Stimulated activated CD8-positive, alpha-beta memory T cell treated with anti-CD3 and anti-CD28 coated beads, Interleukin-7, amount 100 ng/mL, for 4 hours (primary cell): ENCODE data around the gene ATP6V1C2.
"Not testable (repeated sequence)": the region's sequence is repeated elsewhere in the genome, so short reads cannot be mapped to it uniquely, and the experiment has no call there.

ENCODE experiments used
- DNase-seq, 2 donors: peaks; one replicate each; pipeline ENCODE4 v3.0.0-alpha.2; 2020; ENCODE audit warnings: low read depth in 2 of 2

ATP6V1C2 gene

DNA sequence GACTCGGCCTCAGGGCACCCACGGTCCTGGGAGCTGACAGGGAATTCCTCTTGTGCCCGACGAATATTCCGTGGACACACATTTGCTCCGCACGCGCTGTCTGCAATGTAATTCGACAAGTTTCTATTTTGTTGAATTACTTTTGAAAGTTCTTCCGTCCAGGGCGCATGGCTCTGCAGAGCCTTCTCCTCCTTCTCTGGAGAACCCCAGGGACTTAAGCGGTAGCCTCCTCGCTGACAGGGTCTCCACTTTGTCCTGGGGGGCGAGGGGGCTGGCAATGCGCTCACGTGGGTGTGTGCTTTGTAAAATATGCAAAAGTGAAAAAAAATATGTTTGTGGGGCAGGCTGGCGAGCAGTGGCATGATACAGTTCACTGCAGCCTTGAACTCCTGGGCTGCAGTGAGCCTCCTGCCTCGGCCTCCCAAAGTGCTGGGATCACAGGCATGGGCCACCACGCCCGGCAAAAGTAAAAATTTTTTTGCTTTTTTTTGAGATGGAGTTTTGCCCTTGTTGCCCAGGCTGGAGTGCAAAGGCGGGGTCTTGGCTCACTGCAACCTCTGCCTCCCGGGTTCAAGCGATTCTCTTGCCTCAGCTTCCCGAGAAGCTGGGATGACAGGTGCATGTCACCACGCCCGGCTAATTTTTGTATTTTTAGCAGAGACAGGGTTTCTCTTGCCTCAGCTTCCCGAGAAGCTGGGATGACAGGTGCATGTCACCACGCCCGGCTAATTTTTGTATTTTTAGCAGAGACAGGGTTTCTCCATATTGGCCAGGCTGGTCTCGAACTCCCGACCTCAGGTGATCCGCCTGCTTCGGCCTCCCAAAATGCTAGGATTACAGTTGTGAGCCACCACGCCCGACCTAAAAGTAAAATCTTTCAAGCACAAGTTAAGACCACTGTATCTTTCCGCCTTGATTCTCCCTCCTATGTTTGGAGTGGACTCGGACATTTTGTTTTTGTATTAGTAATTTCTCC, 92.0 kb downstream of the ATP6V1C2 start:
- DNase-seq: not testable (repeated sequence)

DNA sequence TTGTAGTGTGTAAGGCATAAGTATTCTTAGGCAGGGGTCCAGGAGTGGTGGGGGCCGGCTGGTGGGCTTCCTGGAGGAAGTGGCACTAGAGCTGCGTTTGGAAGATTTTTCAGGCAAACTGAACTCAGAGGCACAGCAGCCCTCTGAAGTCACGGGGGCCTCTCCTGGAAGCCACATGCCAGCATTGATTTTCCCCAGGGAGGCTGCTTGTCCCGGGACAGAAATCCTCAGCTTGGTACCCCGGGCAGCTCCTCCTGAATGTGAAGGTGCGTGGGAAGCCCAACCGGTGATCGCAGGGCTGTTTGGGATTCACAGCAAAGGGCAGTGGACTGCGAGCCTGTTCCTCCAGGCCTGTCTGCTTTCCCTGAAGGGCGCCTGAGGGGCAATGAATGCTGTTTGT, 92.7 kb downstream of the ATP6V1C2 start:
- DNase-seq: no peak

DNA sequence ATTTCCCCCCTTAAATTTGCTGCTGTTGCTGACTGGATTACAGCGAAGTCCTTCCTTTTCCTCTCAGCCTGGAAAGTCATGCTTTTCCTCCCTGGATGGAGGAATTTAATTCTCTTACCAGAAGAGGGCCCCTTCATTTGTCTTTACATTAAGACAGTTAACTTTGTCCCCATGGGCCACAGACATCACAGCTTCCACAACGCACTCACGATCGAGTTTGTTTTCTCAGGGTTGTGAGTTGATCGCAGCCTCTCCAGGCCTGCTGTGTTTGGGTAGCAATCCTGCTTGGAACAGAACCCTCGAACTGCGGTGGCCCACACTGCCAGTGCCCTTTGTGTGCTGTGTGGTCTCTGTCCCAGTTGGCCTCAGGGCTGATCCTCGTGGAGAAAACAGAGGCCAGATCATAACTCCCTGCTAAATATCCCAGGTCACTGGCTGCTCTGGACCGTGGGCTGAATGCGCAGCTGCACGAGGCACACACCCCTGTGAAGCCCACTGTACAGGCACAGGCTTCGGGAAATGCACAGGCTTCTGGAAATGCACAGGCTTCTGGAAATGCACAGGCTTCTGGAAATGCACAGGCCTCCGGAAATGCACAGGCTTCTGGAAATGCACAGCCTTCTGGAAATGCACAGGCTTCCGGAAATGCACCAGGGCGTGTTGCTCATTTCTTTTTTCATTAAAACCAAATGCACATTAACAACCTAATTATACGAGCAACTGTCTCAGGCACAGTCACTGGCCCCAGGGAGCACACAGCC, 93.3 kb downstream of the ATP6V1C2 start:
- DNase-seq: no peak

DNA sequence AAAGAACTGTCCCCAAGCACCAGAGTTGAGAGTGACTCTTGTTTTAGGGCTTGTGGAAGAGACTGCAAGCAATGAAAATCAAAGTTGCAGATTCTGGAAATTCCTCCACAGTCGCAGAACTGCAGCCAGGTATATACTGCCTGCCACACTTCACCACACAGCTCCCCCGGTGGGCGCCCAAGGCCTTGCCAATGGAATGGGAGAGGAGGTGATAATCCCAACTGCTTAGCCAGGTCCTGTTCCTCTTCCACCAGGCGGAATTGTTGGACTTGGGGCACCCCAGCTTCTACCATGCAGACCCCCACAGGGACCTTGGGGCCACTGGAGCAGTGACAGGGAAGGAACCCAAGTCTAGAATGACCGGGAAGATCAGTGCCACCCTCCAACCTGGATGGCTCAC, 96.0 kb downstream of the ATP6V1C2 start:
- no peak for DNase-seq

DNA sequence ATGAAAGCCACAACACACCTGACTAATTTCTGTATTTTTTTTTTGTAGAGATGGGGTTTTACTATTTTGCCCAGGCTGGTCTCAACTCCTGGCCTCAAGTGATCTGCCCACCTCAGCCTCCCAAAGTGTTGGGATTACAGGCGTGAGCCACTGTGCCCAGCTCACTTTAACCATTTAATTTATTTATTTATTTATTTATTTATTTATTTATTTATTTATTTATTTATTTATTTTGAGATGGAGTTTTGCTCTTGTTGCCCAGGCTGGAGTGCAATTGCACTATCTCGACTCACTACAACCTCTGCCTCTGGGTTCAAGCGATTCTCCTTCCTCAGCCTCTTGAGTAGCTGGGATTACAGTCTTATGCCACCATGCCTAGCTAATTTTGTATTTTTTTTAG, 96.9 kb downstream of the ATP6V1C2 start:
- not testable (repeated sequence) for DNase-seq

DNA sequence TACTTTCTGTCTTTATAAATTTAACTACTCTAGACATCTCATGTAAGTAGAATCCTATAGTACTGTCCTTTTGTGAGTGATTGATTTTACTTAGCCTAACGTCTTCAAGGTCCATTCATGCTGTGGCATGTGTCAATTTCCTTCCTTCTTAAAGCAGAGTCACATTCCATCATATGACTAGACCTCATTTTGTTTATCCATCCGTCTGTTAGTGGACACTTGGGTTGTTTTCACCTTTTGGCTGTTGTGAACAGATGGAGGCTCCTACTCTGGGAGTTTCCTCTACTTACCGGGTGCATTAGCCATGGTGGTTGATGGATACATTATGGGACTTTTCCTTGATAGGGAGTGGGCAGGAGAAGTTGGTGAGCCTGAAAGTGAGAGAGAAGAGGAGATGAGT, 97.6 kb downstream of the ATP6V1C2 start:
- no peak for DNase-seq

DNA sequence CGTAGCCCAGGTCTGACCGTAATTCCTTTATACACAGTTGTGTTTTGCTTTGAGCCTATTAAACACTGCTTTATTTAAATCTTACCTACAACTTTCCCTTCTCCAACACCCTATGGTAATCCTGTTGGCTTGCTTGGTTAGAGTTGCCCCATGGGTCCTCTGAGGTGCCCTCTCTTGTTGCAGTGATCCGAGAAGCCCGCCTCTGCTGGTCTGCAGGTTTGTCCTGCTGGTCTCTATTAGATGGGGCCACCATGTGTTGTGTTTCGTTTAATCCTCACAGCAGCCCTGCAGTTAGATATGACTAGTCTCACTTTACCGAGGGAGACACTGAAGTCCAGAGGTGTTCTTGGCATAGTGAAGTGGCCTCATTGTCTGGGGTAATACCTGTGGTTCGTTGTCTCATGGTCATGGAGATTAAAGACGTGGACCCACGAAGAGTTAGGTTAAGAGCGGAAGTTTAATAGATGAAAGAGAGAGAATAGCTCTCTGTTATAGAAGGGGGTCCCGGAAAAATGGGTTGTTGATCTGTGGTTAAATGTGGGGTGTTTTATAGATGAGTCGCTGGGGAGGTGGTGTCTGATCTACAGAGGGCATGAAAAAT, 98.4 kb downstream of the ATP6V1C2 start:
- no peak for DNase-seq

DNA sequence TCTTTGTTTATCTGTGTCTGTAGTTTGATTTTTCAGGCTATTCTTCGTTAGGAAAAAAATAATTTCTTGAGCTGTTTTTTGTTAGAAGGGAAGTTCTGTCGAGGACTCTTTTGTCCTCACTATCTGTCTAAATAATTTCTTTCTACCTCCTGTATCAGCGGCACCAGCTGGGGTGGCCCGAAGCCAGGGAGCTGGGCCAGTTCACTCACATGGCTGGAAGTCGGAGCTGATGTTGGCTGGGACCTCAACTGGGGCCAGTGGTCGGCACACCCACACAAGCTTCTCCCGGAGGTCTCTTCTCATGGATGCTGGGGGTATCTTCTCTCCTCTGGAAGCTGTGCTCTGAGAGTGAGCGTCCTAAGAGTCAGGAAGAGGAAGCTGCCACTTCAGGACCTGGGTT, 99.1 kb downstream of the ATP6V1C2 start:
- DNase-seq: no peak

DNA sequence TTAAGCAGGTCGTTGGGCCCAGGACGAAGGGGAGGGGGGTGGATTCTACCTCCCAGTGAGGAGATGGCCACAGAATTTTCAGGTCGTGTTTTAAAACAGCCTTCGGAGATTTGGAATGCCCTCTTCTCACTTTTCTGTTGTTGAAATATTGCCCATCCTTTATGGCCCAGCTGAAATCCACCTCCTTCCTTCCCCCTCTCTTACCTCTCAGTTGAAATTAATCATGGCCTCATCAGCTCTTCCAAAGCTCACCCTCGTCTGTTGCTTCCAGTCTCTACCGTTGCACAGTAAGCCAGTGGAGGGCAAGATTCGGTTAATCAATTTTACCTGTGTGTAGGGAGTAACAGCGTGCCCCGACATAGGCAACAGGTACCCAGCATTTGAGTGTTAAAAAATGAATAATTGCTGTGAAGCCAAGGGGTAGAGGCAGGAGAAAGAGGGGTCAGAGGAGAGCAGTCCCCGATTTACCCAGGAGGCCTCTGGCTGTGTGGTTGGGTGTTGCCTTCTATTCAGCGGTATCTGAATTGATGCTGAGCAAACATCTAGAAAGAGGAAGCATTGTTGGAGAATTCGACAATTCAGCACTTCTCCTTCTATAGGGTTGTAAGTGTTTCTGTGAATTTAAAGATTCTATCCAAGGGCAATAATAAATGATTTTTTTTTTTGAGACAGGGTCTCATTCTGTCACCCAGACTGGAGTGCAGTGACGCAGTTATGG, 99.7 kb downstream of the ATP6V1C2 start:
- no peak for DNase-seq

DNA sequence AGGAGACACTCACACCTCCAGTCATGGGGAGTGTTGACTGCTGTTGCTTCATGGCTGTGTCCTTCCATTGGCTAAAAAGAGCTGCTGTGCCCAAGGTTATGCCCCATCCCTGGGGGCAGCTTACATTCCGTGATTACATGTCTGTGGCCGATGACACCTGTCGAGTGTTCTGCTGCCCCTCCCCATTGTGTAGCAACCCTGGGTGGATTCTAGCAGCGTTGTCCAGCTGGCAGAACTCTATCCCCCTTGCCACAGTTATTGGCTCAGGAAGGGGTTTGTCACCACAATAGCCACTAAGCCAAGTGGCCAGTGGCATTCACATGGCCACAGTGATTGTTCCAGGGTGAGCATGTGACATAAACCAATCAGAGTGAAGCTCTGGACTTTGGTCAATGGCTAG, 102.8 kb downstream of the ATP6V1C2 start:
- no peak for DNase-seq

DNA sequence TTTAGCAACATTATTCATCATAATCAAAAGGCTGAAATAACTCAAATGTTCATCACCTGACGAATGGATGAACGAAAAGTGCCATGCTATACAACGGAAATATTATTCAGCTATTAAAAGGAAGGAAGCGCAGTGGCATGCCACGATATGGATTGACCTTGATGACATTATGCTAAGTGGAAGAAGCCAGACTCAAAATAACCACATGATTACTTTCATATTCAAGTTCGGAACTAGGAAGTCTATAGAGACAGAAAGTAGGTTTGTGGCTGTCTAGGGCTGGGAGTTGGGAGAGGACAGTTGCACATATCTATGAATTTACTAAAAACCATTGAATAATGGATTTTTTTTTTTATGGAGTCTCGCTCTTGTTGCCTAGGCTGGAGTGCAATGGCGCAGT, 104.6 kb downstream of the ATP6V1C2 start:
- DNase-seq: no peak

DNA sequence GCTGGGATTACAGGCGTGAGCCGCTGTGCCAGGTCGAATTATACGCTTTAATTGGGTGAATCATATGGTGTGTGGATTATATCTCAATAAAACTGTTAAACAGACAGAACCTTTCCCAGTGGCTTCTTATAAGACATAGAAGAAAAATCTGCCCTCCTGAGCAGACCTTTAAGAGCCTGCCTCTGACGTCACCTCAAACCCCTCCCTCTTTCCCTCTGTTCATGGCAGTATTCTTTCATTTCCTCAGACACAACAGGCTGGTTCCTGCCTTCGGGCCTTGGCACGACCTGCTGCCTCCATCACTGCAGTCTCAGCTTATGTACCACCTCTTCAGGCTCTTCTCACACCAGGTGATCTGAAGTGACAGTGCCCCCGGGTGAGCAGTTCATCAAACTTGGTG, 105.2 kb downstream of the ATP6V1C2 start:
- DNase-seq: no peak

DNA sequence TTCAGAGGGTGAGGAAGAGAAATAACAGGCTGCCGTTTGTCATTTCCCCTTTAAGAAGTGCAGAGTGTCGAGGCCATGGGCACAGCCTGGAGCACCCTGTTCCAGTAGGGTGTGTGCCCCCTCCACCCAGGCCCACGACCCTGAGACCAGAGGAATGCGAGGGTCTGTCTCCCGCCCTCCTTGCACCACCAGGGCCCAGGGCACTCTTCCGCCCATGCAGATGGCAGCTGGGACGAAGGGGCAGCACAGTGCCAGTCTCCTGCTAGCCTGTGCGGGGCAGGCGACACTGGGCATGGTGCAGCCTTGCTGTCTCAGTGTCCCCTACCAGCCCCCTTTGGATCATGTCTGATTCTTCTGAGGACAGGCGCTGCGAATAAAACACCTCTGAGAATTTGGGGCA, 106.9 kb downstream of the ATP6V1C2 start:
- DNase-seq: no peak

DNA sequence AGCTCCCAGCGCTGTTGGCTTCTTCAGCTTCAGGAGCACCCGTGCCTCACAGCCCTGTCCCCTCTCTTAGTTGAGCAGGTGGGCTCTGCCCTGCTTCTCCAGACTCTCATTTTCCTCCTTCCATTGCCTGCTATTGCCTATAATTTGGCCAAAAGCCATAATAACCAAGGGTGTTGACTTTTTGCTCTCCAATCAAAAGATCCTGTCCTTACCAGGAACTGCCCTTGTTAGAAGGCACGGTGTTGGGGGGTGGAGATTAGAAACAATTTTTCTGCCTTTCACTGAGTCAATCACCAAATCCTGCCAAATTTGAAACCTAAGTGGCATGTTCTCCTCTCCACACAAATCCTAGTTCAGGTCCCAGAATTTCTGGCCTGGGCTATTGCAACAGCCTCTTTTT, 107.9 kb downstream of the ATP6V1C2 start:
- no peak for DNase-seq

DNA sequence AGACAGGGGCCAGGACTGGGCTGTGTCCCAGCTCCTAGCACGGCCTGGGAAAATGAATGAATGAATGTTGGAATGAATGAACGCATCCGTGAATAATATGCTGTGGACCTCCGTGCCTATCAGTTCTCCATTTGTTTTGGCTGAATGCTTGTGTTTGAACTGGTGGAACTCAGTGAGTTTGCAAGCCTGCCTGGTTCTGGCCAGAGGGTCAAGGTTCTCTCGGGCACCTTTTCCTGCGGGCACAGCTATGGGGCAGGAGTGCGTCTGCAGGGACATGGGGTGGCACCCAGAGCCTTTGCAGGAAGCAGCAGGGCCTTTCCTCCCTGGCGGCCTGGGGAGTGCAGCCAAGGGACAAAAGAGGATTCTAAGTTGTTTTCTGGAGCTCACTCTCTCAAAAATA, 108.8 kb downstream of the ATP6V1C2 start:
- no peak for DNase-seq

DNA sequence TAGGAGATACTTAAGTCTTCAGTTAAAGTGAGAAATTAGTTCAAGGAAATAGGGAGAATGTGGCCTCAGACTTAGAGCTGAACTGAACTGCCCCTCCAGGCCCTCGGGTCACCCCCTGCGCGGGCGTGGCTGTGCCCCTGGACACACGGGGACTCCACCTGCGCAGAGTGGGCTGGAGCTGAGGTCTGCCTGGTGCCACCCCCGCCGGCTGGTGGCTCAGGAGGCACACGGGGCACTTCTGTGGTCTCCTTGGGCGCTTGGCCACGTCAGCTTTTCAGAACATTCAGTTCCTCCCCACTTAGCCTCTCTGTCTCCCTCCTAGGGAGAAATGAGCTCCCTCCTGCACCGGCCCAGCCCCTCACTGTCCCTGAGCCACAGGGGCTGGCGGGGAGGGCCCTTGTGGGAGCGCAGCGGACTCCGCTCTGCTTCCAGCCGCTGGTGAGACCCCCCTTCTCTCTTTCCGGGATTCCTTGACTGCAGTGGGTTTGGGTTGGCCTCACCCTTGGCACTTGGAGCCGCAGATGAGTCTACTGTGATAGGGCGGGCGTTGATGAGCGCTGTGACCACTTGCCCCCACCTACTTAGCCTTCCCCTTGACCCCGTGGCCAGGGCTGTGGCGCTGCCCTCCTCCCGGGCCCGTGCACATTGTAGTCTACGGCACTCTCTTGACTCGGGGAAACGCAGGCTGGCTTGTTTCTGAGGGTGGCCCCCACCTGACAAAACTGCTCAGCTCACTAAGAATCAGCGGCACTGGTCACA, 109.4 kb downstream of the ATP6V1C2 start:
- no peak for DNase-seq

DNA sequence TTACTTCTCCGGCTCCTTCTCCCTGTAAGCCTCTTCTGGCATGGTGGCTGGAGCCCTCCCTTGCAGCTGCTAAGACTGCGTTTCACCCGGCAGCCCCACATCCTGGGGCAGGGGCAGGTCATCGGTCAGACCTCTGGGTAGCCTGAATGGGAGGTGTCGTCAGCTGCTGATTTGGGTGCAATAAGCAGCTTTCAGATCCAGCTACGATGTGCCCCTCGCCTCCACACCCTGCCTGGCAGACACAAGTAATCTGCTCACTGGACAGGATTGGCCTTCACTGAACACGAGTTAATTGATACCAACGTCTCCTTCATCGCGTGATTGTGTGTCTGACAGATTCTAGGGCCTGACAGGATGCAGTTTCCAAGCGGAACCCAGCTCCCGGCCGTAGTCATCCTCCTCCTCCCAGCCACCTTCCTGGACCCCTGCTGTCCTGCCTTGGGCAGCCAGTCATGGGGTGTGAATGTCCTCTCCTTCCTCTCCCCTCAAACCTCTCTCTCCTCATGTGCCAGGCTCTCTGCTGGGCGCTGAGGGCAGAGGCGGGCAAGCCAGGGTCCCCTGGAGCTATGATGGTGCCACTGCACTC, 110.1 kb downstream of the ATP6V1C2 start:
- DNase-seq: no peak

DNA sequence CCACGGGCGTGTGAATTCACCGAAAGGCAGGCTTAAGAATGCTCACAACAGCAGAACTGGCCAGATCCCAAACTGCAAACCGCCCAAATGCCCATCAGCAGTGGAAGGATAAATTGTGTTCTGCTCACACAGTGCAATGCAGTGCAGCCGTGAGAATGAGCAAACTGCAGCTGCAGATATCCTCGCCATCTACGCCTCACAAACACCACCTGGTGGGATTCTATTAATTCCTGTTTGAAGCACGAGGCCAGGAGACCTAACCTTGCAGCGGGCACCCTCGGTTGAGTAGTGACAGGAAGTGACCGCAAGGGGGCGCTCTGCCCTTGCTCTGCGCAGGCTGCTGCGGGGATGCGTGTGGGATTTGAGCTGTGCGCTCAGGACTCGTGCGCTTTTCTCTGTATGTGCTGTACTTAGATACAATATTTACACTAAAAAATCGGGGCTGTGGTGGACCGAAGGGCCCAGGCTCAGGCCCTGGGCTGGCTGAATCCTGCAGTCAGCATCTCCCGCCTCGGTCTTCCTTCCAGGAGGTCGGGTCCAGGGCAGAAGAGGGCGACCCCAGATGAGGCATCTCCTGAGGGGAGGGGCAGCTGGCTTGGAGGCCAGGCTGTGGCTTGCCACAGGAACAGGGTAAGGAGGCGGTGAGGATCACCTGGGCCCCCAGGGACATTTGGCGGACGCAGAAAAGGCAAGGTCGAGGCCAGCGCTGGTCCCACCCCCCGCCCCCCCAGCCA, 110.9 kb downstream of the ATP6V1C2 start:
- DNase-seq: peak; percentile 57 to 66

DNA sequence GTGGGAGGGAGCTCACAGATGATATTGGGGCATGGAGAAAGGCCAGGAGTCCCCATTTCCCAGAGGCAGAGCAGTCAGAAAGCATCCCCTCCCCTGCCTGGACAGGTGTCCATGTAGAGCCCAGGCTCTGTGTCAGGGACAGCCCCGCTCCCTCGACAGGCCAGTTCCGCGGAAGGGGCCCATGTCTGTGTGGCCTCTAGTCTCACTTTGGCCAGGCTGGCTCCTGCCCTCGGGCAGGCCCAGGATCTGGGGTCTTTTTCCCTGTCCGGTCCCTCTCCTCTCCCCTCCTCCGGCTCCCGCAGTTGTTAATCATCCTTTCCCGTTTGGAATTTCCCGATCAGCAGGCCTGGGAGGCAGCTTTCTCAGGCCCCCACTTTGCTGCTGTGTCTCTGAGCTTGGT, 111.6 kb downstream of the ATP6V1C2 start:
- DNase-seq: no peak

DNA sequence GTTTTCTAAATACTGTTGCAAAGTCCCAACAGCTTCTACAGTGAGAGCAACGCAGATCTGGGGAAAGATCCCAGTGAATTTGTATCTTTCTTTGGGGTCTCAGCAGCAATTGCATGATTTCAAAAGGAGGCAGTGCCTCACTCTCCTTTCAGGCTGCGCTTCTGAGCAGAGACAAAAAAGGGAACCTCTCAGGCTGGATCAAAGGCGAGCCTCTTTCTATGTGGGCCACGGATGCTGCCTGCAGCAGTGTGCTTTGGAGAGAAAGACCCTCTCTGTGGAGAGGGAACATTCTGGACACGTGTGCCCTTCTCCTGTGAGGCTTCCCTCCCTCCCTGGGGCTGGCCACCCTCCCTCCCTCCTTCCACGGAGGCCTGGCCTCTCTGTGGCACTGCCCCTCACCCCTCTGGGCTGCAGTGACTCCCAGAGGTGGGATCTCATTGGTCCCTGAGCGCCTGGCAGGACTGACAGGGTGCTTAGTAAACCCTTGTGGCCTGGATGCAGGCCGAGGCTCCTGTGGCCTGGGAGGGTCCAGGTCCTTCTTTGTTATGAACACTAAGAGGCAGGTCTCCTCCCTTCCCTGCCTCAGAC, 112.7 kb downstream of the ATP6V1C2 start:
- DNase-seq: no peak
